HG03066 (cell line): ENCODE results near the gene MAP3K10.
"Not testable (repeated sequence)": the region's sequence is repeated elsewhere in the genome, so short reads cannot be mapped to it uniquely, and the experiment has no call there.

ENCODE experiments used
- ATAC-seq: cut with Tn5 transposase; IDR thresholded peaks from one replicate; pipeline ENCODE4 v1.9.1; 2021; ENCODE audit warnings: low read depth; ENCODE audit not compliant: unreplicated experiment

Gene MAP3K10

DNA sequence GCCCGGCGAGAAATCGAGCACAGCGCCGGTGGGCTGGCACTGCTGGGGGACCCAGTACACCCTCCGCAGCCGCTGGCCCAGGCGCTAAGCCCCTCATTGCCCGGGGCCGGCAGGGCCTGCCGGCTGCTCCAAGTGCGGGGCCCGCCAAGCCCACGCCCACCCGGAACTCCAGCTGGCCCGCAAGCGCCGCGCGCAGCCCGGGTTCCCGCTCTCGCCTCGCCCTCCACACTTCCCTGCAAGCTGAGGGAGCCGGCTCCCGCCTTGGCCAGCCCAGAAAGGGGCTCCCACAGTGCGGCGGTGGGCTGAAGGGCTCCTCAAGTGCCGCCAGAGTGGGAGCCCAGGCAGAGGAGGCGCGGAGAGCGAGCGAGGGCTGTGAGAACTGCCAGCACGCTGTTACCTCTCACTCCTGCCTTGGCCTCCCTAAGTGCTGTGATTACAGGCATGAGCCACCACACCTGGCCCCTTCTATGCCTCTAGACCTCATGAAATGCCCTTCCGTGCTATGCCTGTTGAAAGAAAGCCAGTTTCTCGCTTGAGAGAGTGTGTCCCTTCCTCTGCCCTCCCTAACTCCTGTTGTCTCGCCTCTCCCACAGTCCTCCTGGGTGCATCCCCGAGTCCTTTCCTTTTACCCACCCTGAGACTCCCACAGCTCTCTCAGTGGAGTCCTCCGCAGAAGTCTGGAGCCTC is 20.8 kb upstream of the MAP3K10 start:
- not testable (repeated sequence) for ATAC-seq

DNA sequence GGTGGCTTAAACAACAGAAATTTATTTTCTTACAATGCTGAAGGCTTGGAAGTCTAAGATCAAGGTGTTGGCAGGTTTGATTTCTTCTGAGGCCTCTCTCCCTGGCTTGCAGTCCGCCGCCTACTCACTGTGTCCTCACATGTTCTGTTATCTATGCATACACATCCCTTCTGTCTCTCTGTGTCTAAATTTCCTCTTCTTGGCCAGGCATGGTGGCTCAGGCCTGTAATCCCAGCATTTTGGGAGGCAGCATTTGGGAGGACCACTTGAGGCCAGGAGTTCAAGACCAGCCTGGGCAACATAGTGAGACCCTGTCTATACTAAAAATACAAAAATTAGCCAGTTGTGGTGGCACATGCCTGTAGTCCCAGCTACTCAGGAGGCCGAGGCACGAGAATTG is 19.9 kb upstream of the MAP3K10 start:
- ATAC-seq, result not testable (repeated sequence)

DNA sequence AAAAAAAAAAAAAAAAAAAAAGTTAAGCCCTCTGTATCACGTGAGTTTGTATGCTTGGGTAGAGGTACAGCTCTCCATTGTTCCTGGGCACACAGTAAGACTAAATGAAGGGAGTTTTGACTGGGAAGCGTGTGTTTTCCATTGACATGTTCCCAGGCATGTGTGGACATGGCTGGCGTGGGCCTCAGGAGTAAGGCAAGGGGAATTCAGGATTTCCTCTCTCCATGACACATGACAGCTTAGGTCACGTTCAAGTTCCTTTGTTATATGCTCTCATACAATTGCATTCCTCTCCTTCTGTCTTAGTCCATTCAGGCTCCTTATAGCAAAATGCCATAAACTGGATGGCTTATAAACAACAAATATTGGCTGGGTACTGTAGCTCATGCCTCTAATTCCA is 17.1 kb upstream of the MAP3K10 start:
- no peak for ATAC-seq

DNA sequence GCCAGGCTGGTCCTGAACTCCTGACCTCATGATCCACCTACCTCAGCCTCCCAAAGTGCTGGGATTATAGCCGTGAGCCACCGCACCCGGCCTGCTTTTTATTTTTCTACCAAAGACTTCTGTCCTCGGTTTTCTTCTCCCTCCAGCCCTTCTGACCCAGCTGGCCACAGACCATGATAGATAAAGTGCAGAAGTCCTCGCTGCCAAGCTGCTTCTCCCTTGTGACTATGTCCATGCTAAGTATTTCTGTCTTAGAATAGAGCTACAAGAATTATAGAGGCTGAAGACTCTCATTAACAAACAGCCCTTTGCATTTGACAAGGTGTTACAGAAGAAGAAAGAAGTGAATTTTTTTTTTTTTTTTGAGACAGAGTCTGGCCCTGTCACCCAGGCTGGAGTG is 15.4 kb upstream of the MAP3K10 start:
- no peak for ATAC-seq

DNA sequence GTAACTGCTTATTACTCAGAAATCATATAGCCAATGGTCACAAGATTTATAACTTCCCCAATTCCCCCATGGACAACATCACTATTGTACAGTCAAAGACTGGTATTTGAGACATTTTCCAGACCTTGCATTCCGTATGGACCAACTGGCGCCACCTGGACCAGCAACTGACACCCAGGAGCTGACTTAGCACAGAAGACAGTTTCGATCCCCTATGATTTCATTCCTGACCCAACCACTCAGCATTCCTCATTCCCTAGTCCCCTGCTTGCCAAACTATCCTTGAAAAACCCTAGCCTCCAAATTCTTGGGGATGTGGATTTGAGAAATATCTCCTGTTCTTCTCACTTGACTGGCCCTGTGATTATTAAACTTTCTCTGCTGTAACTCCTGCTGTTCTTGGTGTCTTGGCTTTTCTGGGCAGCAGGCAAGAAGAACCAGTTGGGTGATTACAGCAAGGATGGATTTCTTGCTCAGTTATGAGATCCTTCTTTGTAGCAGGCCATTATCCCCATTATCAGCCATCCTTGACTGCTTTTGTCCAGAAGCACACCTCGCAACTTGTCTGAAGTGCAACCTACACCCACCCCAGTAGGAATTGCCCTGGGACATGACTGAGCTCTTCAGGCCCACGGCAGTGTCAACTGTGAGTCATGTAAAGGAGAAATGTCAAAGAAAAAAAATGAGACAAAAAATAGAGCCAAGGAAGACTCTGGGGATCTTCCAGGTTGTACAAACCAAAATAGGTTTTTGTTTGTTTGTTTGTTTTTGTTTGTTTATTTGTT is 13.7 kb upstream of the MAP3K10 start:
- no peak for ATAC-seq

DNA sequence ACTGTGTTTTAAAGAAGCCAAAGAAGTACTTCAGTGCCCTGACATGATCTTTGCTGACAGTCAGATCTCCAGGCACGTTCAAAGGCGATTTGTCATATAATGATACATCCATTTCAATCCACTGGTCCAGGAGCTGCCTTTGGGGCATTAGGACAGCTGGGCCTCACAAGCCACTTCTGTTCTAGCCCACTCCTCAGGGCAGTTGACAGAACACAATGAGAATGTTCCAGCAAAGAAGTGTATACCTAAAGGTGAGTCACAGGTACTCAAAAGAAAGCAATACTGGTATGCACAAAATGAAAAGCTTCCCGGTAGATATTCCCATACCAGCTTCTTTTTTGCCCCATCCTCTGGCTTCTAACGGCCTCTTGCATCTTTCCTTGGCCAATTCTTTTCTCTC is 12.5 kb upstream of the MAP3K10 start:
- no peak for ATAC-seq

DNA sequence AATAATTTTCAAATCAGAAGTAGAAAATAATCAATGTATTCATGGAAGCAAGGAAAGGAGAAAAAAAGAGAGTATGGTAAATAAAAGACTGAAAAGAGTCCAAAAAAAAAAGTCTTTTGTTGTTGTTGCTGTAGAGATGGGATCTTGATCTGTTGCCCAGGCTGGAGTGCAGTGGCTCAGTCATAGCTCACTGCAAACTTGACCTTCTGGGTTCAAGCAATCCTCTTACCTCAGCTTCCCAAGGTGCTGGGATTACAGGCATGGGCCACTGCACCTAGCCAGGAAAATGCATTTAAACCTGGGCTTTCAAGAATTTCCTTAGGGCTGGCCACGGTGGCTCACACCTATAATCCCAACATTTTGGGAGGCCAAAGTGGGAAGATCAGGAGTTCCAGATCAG is 7.0 kb upstream of the MAP3K10 start:
- no peak for ATAC-seq

DNA sequence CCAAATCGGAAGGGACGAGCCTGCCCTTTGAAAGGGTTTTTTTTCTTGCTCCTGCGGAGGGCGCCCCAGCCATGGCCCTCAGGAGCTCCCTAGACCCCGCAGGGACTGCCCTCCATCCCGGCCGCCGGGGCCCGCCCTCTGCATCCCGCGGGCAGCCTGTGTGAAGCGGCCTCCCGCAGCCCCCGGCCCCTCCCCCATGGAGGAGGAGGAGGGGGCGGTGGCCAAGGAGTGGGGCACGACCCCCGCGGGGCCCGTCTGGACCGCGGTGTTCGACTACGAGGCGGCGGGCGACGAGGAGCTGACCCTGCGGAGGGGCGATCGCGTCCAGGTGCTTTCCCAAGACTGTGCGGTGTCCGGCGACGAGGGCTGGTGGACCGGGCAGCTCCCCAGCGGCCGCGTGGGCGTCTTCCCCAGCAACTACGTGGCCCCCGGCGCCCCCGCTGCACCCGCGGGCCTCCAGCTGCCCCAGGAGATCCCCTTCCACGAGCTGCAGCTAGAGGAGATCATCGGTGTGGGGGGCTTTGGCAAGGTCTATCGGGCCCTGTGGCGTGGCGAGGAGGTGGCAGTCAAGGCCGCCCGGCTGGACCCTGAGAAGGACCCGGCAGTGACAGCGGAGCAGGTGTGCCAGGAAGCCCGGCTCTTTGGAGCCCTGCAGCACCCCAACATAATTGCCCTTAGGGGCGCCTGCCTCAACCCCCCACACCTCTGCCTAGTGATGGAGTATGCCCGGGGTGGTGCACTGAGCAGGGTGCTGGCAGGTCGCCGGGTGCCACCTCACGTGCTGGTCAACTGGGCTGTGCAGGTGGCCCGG is 815 bp downstream of the MAP3K10 start:
- ATAC-seq, result no peak

DNA sequence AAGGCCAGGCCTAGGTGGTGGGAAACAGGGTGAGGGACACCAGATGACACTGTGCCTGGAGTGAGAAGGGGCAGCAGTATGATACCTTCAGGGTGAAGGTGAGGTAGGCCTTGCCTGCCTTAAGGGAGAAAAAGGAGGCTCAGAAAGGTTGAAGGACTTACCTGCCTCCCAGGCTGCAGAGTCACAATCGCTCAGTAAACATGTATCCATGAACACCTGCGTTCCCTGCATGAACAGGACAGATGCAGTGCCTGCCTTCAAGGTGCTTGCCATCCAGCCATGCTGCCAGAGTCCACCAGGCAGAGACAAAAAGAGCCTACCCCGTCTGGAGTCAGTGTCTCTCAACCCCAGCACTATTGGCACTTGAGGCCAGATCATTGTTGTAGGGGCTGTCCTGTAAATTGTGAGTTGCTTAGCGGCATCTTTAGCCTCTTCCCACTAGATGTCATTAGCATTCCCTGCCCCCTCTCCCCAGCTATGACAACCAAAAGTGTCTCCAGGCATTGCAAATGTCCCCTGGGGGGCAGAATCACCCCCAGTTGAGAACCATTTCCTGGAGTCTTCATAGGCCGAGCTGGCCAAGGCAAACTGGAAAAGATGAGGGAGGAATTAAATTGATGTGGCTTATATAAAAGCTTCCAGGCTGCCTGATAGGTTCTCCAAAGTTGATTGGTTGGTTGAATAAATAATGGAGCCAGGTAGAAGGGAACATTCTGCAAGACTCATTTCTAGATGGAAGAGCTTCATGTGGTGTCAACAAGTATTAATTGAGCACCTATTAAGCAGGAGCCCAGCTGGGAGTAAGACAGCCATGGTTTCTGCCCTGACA is 1.7 kb downstream of the MAP3K10 start:
- no peak for ATAC-seq

DNA sequence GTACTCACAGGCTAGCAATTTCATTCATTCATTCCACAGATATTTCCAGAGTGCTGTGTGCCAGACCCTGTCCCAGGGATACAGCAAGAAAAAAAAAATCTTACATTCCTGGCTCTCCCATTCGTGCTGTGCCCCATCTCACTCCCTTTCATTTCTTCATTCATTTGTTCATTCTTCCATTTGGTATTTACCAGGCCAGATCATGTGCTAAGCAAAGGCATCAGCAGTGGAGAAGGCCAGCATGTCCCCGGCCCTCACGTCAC is 2.3 kb downstream of the MAP3K10 start:
- no peak for ATAC-seq

DNA sequence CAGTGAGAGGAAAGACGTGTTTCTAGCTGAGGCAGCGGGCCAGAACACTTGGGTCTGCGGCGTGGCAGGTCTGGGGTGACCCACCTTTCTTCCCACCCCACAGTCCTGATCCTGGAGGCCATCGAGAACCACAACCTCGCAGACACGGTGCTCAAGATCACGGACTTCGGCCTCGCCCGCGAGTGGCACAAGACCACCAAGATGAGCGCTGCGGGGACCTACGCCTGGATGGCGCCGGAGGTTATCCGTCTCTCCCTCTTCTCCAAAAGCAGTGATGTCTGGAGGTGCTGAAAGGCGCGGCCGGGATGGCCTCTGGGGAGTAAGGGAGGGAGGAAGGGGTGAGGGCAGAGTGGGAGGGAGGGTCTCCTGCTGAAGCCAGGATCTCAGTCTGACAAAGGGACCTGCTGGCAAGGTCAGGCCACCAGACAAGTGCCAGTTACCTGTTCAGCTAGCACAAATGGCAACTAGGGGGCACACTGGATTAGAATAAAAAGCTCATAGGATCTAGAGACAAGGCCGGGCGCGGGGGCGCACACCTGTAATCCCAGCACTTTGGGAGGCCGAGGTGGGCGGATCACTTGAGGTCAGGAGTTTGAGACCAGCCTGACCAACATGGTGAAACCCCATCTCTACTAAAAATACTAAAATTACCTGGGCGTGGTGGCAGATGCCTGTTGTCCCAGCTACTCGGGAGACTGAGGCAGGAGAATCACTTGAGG is 7.2 kb downstream of the MAP3K10 start:
- no peak for ATAC-seq

DNA sequence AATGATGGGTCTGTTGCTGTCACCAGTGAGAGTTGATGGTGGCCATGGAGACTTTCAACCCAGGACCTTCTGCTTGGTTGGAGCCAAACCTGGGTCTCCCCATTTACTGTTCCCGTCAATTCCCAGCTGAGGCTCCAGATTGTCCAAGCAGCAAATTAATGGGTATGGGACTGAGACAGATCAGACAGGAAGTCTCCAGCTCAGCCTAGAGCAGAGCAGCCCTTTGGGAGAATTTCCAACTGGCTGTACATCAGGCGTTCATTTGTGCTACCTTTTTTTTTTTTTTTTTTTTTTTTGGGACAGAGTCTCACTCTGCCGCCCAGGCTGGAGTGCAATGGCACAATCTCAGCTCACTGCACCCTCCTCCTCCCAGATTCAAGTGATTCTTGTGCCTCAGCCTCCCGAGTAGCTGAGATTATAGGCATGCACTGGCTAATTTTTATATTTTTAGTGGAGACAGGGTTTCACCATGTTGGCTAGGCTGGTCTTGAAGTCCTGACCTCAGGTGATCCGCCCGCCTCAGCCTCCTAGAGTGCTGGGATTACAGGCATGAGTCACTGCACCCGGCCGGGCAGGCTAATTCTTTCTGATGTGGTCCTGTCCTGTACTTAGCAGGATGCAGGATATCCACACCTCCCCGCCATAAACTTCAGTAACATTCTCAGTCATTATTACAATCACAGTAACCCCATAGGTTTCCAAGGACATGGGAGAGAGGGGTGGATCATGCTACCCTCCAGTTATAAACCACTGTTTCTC is 9.3 kb downstream of the MAP3K10 start:
- ATAC-seq, result no peak

DNA sequence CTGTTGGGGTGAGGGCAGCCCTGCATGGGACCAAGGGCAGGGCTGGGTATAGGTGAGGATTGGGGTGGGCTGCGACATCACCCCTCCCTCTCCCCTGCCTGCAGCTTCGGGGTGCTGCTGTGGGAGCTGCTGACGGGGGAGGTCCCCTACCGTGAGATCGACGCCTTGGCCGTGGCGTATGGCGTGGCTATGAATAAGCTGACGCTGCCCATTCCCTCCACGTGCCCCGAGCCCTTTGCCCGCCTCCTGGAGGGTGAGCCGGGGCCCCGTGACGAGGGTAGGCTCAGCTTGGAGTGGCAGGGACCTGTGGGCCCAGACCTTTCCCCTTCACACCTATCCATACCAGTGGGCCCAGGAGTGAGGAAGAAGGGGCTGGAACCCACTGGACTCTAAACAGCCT is 13.2 kb downstream of the MAP3K10 start:
- no peak for ATAC-seq

DNA sequence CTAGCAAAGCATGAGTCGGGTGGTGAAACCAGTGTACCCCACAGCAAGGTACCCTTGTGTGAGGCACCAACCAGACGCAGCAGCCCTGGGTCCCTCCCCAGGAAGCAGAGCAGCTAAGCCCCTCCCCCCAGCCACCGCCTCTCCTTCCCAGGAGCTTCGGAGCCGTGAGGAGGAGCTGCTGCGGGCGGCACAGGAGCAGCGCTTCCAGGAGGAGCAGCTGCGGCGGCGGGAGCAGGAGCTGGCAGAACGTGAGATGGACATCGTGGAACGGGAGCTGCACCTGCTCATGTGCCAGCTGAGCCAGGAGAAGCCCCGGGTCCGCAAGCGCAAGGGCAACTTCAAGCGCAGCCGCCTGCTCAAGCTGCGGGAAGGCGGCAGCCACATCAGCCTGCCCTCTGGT is 14.5 kb downstream of the MAP3K10 start:
- no peak for ATAC-seq

DNA sequence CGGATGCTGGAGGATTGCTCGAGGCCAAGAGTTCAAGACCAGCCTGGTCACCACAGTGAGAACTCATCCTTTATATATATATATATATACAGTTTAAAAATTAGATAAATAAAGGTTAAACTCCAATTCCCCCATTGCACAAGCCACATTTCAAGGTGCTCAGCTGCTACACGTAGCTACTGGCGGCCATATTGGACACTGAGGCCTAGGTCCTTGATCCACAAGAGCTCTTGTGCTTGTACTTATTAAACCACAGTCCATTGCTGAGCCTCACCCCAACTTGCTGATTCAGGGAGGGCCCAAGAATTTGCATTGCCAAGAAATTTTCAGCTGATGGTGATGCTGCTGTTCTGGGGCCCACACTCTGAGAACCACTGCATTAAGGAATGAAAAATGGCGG is 17.4 kb downstream of the MAP3K10 start:
- ATAC-seq, result no peak

DNA sequence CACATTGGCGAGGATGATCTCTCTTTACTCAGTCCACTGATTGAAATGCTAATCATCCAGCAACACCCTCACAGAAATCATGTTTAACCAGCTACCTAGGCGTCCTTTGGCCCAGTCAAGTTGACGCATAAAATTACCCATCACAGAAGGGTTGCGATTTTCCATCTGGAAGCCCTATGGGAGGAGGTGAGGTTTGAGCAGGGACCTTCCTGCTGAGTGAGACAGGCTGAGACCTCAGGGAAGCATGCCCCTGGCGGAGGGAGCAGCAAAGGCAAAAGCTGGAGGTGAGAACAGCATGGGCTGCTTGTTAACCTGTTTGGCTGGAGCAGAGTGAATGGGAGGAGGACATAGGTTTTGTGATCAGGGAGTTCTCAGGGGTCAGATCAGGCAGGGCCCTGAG is 19.7 kb downstream of the MAP3K10 start:
- ATAC-seq, result no peak

DNA sequence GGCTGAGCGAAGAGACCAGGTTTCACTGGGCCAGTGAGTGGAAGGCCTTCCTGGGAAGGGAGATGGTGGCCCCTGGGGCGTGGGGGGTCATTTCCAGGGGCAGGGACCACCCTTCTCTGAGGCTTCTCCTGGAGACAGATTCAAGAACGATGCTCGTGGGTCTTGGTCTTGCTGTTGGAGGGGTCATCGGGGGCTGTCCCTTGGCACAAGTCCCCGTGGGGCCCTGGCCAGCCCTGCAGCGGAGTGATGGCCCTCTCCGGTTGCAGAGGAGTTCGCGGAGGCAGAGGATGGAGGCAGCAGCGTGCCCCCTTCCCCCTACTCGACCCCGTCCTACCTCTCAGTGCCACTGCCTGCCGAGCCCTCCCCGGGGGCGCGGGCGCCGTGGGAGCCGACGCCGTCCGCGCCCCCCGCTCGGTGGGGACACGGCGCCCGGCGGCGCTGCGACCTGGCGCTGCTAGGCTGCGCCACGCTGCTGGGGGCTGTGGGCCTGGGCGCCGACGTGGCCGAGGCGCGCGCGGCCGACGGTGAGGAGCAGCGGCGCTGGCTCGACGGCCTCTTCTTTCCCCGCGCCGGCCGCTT is 22.1 kb downstream of the MAP3K10 start:
- no peak for ATAC-seq

DNA sequence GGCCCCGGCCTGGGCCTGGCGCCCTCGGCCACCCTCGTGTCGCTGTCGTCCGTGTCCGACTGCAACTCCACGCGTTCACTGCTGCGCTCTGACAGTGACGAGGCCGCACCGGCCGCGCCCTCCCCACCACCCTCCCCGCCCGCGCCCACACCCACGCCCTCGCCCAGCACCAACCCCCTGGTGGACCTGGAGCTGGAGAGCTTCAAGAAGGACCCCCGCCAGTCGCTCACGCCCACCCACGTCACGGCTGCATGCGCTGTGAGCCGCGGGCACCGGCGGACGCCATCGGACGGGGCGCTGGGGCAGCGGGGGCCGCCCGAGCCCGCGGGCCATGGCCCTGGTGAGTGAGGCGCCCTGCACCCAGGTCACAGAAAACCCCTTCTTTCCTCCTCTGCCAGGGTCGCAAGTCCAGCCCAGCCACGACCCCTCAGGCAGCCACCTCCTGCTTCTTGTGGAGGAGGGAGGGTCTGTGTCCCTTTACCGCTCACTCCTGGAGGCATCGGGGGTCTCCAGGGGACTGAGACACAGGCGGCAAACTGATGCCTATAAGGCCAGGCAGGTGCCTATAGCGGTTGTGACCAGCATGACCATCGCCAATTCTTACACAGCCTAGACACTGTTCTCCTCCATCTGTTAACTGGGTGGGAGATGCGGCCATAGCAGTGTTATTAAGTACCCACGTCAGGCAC is 22.8 kb downstream of the MAP3K10 start:
- no peak for ATAC-seq

DNA sequence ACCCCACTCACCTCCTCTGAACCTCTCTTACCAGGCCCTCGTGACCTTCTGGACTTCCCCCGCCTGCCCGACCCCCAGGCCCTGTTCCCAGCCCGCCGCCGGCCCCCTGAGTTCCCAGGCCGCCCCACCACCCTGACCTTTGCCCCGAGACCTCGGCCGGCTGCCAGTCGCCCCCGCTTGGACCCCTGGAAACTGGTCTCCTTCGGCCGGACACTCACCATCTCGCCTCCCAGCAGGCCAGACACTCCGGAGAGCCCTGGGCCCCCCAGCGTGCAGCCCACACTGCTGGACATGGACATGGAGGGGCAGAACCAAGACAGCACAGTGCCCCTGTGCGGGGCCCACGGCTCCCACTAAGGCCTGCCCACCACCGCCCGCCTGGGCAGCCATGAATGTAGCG is 23.7 kb downstream of the MAP3K10 start:
- ATAC-seq, result no peak
